AG10803 (cell line): ENCODE measurements around the gene BLVRA.

Experiments
- DNase-seq: peaks from one replicate; pipeline ENCODE4 v3.0.0; 2010; ENCODE audit warnings: low read depth
- H3K4me3 ChIP-seq: 2 replicates; pipeline ENCODE4 v1.5.1; 2011; ENCODE audit warnings: mild to moderate bottlenecking, low read length, control low read depth
- CTCF ChIP-seq: conservative IDR thresholded peaks from 2 replicates; pipeline ENCODE4 v1.5.1; 2011; ENCODE audit warnings: mild to moderate bottlenecking, low read length, control low read depth, inconsistent platforms

The BLVRA gene

GRCh38 chr7:43844257-43844656, 85.8 kb downstream of the BLVRA start:
- TF ChIP-seq CTCF, result no peak
- no peak for DNase-seq
- no peak overlapping the region for H3K4me3 ChIP-seq

GRCh38 chr7:43844662-43845061, 86.2 kb downstream of the BLVRA start:
- DNase-seq, result no peak
- TF ChIP-seq CTCF, result no peak
- H3K4me3 ChIP-seq, result no peak overlapping the region

GRCh38 chr7:43847496-43847895, 89.0 kb downstream of the BLVRA start:
- H3K4me3 ChIP-seq, result no peak overlapping the region
- peak; percentile 9 for DNase-seq
- no peak for TF ChIP-seq CTCF

GRCh38 chr7:43849047-43849446, 90.6 kb downstream of the BLVRA start:
- TF ChIP-seq CTCF, result no peak
- no peak overlapping the region for H3K4me3 ChIP-seq
- no peak for DNase-seq

- TF ChIP-seq CTCF, result no peak
- DNase-seq, result peak; percentile 13
These were observed 92.1 kb downstream of the BLVRA start for GRCh38 chr7:43850348-43851116.

GRCh38 chr7:43851805-43852204, 93.3 kb downstream of the BLVRA start:
- H3K4me3 ChIP-seq, result no peak overlapping the region
- no peak for DNase-seq

More at GRCh38 chr7:43850348-43851116, 92.1 kb downstream of the BLVRA start:
- no peak overlapping the region for H3K4me3 ChIP-seq

More at GRCh38 chr7:43851805-43852204, 93.3 kb downstream of the BLVRA start:
- TF ChIP-seq CTCF, result no peak
